HEK293T (cell line): ENCODE results near the gene ARID4B.

Source experiments
- CTCF ChIA-PET: fragments of 350-600 bp; formaldehyde crosslinking; extraction: SDS; loops from one replicate; lab custom pipeline; 2021; ENCODE audit warnings: antibody characterized with exemption, inconsistent platforms; lab: Yijun Ruan, JAX
- POLR2A ChIA-PET: fragments of 350-600 bp; formaldehyde crosslinking; extraction: SDS; loops from one replicate; lab custom pipeline; 2020; ENCODE audit warnings: antibody characterized with exemption, inconsistent platforms; lab: Yijun Ruan, JAX
- DNase-seq: peaks from one replicate; pipeline ENCODE4 v3.0.0; 2012; ENCODE audit warnings: mixed read lengths; ENCODE audit errors: extremely low spot score
- ARNT ChIP-seq: fragments of 450-650 bp; IDR thresholded peaks from 2 replicates; pipeline ENCODE4 v1.6.1; 2017; ENCODE audit warnings: mild to moderate bottlenecking
- BHLHE40 ChIP-seq: fragments of 450-650 bp; IDR thresholded peaks from 2 replicates; pipeline ENCODE4 v1.6.1; 2016; ENCODE audit warnings: mild to moderate bottlenecking, moderate library complexity, borderline replicate concordance
- CTBP1 ChIP-seq: fragments of 450-650 bp; IDR thresholded peaks from 2 replicates; pipeline ENCODE4 v1.6.1; 2016; ENCODE audit warnings: borderline replicate concordance
- ELF4 ChIP-seq: fragments of 450-650 bp; IDR thresholded peaks from 2 replicates; pipeline ENCODE4 v1.6.1; 2017; ENCODE audit warnings: antibody characterized with exemption
- FOXA1 ChIP-seq: fragments of 450-650 bp; IDR thresholded peaks from 2 replicates; pipeline ENCODE4 v1.6.1; 2016; ENCODE audit warnings: mild to moderate bottlenecking
- FOXK2 ChIP-seq: fragments of 450-650 bp; IDR thresholded peaks from 2 replicates; pipeline ENCODE4 v1.6.1; 2016; ENCODE audit warnings: mild to moderate bottlenecking
- FOXM1 ChIP-seq: fragments of 450-650 bp; IDR thresholded peaks from 2 replicates; pipeline ENCODE4 v1.6.1; 2017; ENCODE audit warnings: mild to moderate bottlenecking, borderline replicate concordance
- HDGF ChIP-seq: fragments of 450-650 bp; IDR thresholded peaks from 2 replicates; pipeline ENCODE4 v1.6.1; 2017; ENCODE audit warnings: antibody characterized with exemption, borderline replicate concordance
- L3MBTL2 ChIP-seq: fragments of 450-650 bp; conservative IDR thresholded peaks from 2 replicates; pipeline ENCODE4 v1.6.1; 2016; ENCODE audit warnings: mild to moderate bottlenecking
- LEF1 ChIP-seq: fragments of 450-650 bp; IDR thresholded peaks from 2 replicates; pipeline ENCODE4 v1.6.1; 2017; ENCODE audit warnings: mild to moderate bottlenecking, borderline replicate concordance
- NFRKB ChIP-seq: fragments of 450-650 bp; IDR thresholded peaks from 2 replicates; pipeline ENCODE4 v1.6.1; 2016; ENCODE audit warnings: mild to moderate bottlenecking, moderate library complexity
- SP1 ChIP-seq: fragments of 450-650 bp; IDR thresholded peaks from 2 replicates; pipeline ENCODE4 v1.6.1; 2017
- SUZ12 ChIP-seq: fragments of 450-650 bp; IDR thresholded peaks from 2 replicates; pipeline ENCODE4 v1.6.1; 2016; ENCODE audit warnings: mild to moderate bottlenecking
- TARDBP ChIP-seq: fragments of 450-650 bp; IDR thresholded peaks from 2 replicates; pipeline ENCODE4 v1.6.1; 2016
- ZNF384 ChIP-seq: fragments of 450-650 bp; IDR thresholded peaks from 2 replicates; pipeline ENCODE4 v1.6.1; 2016
- TF ChIP-seq, protein P1 (sequence below): fragments of 450-650 bp; IDR thresholded peaks from 2 replicates; pipeline ENCODE4 v1.6.1; 2016

The ARID4B gene

GRCh38 chr1:235280467-235280866 lies 47.5 kb downstream of the ARID4B start:
- no peak for DNase-seq
- CTCF ChIA-PET: no interaction called here
- TF ChIP-seq HDGF: no peak
- TF ChIP-seq TARDBP: no peak
- TF ChIP-seq ELF4: no peak
- no peak for TF ChIP-seq ZNF384
- TF ChIP-seq FOXK2: no peak
- TF ChIP-seq, protein P1, sequence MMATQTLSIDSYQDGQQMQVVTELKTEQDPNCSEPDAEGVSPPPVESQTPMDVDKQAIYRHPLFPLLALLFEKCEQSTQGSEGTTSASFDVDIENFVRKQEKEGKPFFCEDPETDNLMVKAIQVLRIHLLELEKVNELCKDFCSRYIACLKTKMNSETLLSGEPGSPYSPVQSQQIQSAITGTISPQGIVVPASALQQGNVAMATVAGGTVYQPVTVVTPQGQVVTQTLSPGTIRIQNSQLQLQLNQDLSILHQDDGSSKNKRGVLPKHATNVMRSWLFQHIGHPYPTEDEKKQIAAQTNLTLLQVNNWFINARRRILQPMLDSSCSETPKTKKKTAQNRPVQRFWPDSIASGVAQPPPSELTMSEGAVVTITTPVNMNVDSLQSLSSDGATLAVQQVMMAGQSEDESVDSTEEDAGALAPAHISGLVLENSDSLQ: no peak
- POLR2A ChIA-PET: no interaction called here

GRCh38 chr1:235279694-235280093 lies 48.3 kb downstream of the ARID4B start:
- DNase-seq: no peak
- TF ChIP-seq NFRKB: no peak
- TF ChIP-seq FOXM1: no peak
- no peak for TF ChIP-seq SP1
- TF ChIP-seq TARDBP: no peak
- no peak for TF ChIP-seq CTBP1
- TF ChIP-seq ZNF384: no peak
- TF ChIP-seq L3MBTL2: no peak
- TF ChIP-seq, protein P1: no peak
- TF ChIP-seq HDGF: no peak
- TF ChIP-seq ARNT: no peak
- TF ChIP-seq ELF4: no peak
- no peak for TF ChIP-seq FOXA1
- TF ChIP-seq SUZ12: no peak
- no peak for TF ChIP-seq BHLHE40
- TF ChIP-seq LEF1: no peak
- ChIA-PET POLR2A (no interaction called here), CTCF (interaction anchor here (0.6 to 0.9 kb wide), 3 partner anchors 9 to 137 kb away, joined by 3 to 4 read pairs (median 3); no protein-coding TSS in a partner anchor)

DNA sequence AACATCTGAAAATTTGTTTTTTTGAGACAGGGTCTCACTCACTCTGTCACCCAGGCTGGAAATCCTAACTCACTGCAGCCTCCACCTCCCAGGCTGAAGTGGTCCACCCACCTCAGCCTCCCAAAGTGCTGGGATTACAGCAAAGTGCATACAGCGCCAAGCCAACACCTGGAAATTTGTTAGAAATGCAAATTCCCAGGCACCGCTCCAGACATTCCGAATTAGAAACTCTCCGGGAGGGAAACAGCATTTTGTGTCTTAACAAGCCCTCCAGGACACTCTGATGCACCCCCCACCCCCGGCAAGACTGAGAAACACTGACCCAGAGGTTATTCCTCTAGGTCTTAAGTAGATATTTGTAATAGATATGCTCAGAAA lies 49.1 kb downstream of the ARID4B start:
- no peak for DNase-seq
- ChIA-PET CTCF (interaction anchor here (0.9 kb wide), 1 partner anchor 10 kb away, joined by 3 read pairs; no protein-coding TSS in a partner anchor), POLR2A (no interaction called here)
- no peak for TF ChIP-seq ARNT
- no peak for TF ChIP-seq CTBP1
- no peak for TF ChIP-seq L3MBTL2
- TF ChIP-seq SP1: no peak
- no peak for TF ChIP-seq TARDBP
- TF ChIP-seq FOXK2: no peak
- no peak for TF ChIP-seq SUZ12
- TF ChIP-seq FOXM1: no peak
- TF ChIP-seq ELF4: no peak
- TF ChIP-seq NFRKB: no peak
- TF ChIP-seq BHLHE40: no peak
- no peak for TF ChIP-seq FOXA1
- TF ChIP-seq, protein P1: no peak
- TF ChIP-seq ZNF384: no peak
- no peak for TF ChIP-seq LEF1
- no peak for TF ChIP-seq HDGF

- DNase-seq: no peak
- no peak for TF ChIP-seq ZNF384
- TF ChIP-seq, protein P1: no peak
- TF ChIP-seq L3MBTL2: no peak
- no peak for TF ChIP-seq ARNT
- no peak for TF ChIP-seq SUZ12
- no peak for TF ChIP-seq FOXM1
- TF ChIP-seq BHLHE40: no peak
- TF ChIP-seq SP1: no peak
- TF ChIP-seq LEF1: no peak
- TF ChIP-seq HDGF: no peak
- no peak for TF ChIP-seq NFRKB
- no peak for TF ChIP-seq ELF4
- no peak for TF ChIP-seq FOXA1
- TF ChIP-seq FOXK2: no peak
- no peak for TF ChIP-seq TARDBP
- TF ChIP-seq CTBP1: no peak
- ChIA-PET POLR2A (no interaction called here), CTCF (no interaction called here)
These were observed 49.6 kb downstream of the ARID4B start for GRCh38 chr1:235278233-235278914.

GRCh38 chr1:235277709-235278108 lies 50.3 kb downstream of the ARID4B start:
- ChIA-PET POLR2A (no interaction called here), CTCF (no interaction called here)
- DNase-seq: no peak
- TF ChIP-seq LEF1 (no peak), SP1 (no peak), ZNF384 (no peak), HDGF (no peak), BHLHE40 (no peak), SUZ12 (no peak), FOXM1 (no peak), TARDBP (no peak), ARNT (no peak)

DNA sequence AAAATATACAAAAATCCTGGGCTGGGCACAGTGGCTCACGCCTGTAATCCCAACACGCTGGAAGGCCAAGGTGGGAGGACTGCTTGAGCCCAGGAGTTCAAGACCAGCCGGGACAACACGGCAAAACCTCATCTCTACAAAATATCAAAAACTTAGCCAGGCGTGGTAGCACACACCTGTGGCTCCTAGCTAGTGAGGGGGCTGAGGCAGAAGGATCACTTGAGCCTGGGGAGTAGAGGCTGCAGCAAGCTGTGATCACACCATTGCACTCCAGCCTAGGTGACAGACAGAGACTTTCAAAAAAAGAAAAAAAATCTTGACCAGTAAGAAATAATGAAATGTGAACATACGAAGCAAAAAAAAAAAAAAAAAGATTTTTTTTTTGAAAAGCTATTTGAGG lies 52.1 kb downstream of the ARID4B start:
- TF ChIP-seq FOXK2 (no peak), SP1 (no peak), SUZ12 (no peak), CTBP1 (no peak), BHLHE40 (no peak), NFRKB (no peak), TARDBP (no peak), FOXM1 (no peak), HDGF (no peak), ELF4 (no peak), ZNF384 (no peak), L3MBTL2 (no peak), ARNT (no peak), LEF1 (no peak), FOXA1 (no peak)
- TF ChIP-seq, protein P1: no peak
- no peak for DNase-seq
- ChIA-PET CTCF (interaction anchor here (0.6 to 1.3 kb wide), 5 partner anchors 12 to 140 kb away, joined by 3 to 4 read pairs (median 3); no protein-coding TSS in a partner anchor), POLR2A (no interaction called here)
